MG63 (cell line): ENCODE results near the gene CLDN4. TPM values are rescaled to one million over a fixed set of nuclear protein-coding genes. Genes with fewer than 3 reads are reported as not detected.
"Not testable (repeated sequence)": the region's sequence is repeated elsewhere in the genome, so short reads cannot be mapped to it uniquely, and the experiment has no call there.

ENCODE experiments used
- DNase-seq: peaks from one replicate; pipeline ENCODE4 v3.0.0-alpha.2; 2020
- H3K27me3 ChIP-seq: fragments of 250-450 bp; sonication (Bioruptor Pico); 2 replicates; pipeline ENCODE4 v1.5.1; 2020; ENCODE audit warnings: mild to moderate bottlenecking, moderate library complexity
- H3K36me3 ChIP-seq: fragments of 250-450 bp; sonication (Bioruptor Pico); 2 replicates; pipeline ENCODE4 v1.5.1; 2020; ENCODE audit warnings: mild to moderate bottlenecking, moderate library complexity
- H3K4me3 ChIP-seq: fragments of 250-450 bp; sonication (Bioruptor Pico); 2 replicates; pipeline ENCODE4 v1.5.1; 2020; ENCODE audit warnings: mild to moderate bottlenecking, moderate library complexity
- H3K9me3 ChIP-seq: fragments of 250-450 bp; sonication (Bioruptor Pico); 2 replicates; pipeline ENCODE4 v1.5.1; 2020; ENCODE audit warnings: mild to moderate bottlenecking, moderate library complexity
- total RNA-seq: library from RNA; depleted of rRNA; stranded (reverse); fragments of >200 nt; shearing (Covaris generic); gene quantifications from 2 replicates; pipeline ENCODE4 v1.2.3, GENCODE V29; 2014; ENCODE audit warnings: low replicate concordance

The CLDN4 gene
- total RNA-seq, 1 experiment from 2014 or later, result not detected

DNA sequence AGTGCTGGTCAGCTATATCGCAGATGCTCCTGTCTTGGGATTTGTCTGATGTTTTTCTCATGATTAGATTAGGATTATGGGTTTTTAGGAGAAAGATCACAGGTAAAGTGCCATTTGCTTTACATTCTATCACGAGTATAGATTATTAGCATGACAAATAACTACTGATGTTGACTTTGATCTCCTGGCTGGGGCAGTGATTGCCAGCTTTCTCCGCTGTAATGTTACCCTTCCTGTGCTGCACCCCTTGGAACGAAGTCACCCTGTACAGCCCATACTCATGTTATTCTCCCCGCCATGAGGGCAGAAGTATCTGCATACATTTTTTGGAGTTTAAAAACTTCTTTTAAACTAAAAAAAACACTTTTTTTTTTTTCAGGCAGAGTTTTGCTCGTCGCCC, 10.8 kb upstream of the CLDN4 start:
- H3K4me3 ChIP-seq, result no peak overlapping the region
- no peaks in the 10 kb centered on the region for H3K27me3 ChIP-seq
- no peaks in the 10 kb centered on the region for H3K9me3 ChIP-seq
- no peaks in the 10 kb centered on the region for H3K36me3 ChIP-seq
- no peak for DNase-seq

DNA sequence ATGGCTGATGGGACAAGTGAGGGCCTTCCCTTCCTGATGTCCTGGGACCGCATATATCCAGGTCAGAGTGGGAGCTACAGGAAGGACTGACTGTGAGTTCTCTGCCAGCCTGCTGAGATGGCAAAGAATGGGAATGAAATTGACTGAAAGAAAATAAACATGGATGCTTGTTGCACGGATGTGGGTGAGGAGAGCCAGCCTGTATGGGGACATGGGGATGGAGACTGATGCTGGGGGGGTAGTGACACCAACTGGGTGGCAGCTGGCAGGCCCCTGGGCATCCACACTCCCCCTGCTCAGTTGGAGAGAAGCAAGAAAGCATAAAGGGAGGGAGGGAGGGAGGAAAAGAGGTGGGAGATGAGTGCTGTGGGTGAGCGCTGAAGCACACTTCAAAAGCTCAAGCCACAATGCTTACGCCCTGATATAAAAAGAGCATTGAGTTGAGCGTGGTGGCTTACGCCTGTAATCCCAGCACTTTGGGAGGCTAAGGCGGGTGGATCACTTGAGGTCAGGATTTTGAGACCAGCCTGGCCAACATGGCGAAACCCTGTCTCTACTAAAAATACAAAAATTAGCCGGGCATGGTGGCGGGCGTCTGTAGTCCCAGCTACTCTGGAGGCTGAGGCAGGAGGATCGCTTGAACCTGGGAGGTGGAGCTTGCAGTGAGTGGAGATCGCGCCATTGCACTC, 9.1 kb upstream of the CLDN4 start:
- H3K36me3 ChIP-seq, DNase-seq, H3K4me3 ChIP-seq, H3K9me3 ChIP-seq, H3K27me3 ChIP-seq: not testable (repeated sequence)

DNA sequence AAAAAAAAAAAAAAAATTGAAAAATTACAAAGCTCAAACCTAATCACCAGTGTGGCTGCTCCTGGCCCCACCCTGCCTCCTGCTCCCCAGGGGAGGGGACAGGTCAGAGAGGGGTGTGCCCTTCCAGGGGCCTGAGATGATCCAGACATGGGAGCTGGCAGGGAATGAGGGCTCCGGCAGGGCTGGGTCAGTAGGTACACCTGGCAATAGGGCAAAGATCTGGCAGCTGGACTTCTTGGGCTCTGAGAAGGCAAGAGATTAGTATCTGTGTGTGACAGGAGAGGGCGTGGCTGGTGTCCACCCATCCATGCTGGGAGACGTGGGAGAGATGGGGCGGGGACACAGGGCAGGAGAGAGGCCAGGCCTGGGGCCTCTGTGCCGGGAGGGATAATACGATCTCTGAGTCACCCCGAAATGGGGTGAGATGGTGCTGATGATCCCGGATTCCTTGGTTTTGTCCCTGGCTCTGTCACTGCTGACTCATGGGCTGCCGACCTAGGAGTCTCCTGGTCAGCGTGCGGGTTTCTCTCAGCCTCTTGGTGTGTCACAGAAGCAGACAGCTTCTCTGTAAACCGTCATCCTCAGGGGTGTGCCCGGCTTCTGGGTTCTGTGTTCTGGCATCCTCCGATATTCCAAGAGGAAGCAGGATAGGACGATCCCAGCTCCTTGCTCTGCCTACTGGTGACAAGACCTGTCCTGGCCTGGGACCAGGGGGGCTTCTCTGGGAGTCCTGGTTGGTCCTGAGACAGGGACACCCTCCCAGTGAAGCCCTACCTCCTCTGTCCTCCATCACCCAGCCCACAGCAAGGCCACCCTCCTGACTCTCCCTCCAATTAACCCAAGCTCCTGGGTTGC, 8.2 kb upstream of the CLDN4 start:
- no peak overlapping the region for H3K4me3 ChIP-seq
- no peaks in the 10 kb centered on the region for H3K36me3 ChIP-seq
- H3K9me3 ChIP-seq, result no peaks in the 10 kb centered on the region
- DNase-seq, result peak; percentile 97
- no peaks in the 10 kb centered on the region for H3K27me3 ChIP-seq

DNA sequence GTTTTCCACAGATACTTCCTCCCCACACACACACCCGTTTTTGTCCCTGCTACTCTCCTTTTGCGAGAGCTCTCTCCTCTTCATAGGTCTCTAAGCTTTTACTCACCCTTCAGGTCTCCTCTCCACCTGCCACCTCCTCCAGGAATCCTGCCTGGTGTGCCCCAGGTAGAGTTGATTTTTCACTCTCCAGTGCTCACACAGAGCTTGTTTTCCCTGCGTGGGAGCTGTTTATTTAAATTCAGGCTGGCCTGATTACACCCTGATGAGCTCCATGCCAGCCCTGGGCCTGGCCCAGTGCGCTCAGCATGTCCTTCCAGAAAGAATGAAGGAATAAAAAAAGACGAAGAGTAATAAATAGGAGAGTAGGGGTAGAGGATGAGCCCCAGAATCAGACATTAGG, 7.5 kb upstream of the CLDN4 start:
- H3K4me3 ChIP-seq, result no peak overlapping the region
- H3K27me3 ChIP-seq, result no peaks in the 10 kb centered on the region
- no peaks in the 10 kb centered on the region for H3K9me3 ChIP-seq
- no peak for DNase-seq
- no peaks in the 10 kb centered on the region for H3K36me3 ChIP-seq

DNA sequence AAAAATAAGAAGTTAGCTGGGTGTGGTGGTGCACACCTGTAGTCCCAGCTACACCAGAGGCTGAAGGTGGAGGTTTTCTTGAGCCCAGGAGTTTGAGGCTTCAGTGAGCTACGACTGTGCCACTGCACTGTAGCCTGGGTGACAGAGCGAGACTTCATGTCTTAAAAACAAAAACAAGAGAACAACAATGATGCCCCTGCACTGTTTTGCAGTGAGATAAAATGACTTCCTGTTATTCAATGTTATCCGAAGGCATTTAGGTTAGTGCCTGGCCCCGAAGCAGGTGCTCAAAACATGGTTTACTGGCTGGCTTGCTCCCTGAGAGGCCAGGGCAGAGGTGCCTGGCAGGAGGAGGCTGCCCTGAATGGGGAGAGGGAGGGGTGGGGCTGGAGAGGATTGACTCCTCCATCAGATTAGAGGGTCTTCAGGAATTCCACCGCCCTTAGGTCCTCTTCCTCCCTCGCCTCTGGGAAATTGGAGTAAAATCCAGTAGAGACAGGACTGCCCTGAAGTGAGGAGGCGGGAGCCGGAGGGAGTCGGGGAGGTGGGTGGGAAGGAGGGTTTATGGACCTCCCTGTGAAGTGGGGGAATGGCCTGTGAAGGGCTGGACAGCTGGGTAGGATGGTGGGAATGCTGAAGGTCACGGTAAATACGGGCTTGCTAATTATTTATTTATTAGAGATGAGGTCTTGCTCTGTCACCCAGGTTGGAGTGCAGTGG, 6.8 kb upstream of the CLDN4 start:
- H3K9me3 ChIP-seq, result no peaks in the 10 kb centered on the region
- H3K4me3 ChIP-seq, result no peak overlapping the region
- H3K36me3 ChIP-seq, result no peaks in the 10 kb centered on the region
- no peaks in the 10 kb centered on the region for H3K27me3 ChIP-seq
- no peak for DNase-seq

DNA sequence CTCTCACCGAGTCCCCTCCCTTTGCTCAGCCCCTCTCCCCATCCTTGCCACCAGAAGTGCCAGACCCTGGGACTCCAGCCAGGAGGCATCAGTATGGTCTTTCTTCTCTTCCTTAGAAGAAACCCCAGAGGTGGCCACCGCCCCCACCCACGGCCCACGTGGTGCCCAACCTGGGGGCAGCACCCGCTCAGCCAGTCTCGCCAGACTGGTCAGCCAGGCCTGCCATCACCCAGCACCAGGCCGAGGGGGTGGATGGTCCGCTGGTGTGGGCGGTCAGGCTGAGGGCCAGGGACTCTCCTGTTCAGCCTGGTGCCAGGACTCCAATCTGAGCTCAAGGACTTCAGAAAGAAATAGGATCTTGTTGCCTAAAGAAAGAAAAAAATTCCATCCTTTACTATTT, 5.8 kb upstream of the CLDN4 start:
- DNase-seq, result peak; percentile 61
- Histone ChIP-seq H3K9me3 (no peaks in the 10 kb centered on the region), H3K4me3 (no peak overlapping the region), H3K27me3 (no peaks in the 10 kb centered on the region), H3K36me3 (no peaks in the 10 kb centered on the region)

DNA sequence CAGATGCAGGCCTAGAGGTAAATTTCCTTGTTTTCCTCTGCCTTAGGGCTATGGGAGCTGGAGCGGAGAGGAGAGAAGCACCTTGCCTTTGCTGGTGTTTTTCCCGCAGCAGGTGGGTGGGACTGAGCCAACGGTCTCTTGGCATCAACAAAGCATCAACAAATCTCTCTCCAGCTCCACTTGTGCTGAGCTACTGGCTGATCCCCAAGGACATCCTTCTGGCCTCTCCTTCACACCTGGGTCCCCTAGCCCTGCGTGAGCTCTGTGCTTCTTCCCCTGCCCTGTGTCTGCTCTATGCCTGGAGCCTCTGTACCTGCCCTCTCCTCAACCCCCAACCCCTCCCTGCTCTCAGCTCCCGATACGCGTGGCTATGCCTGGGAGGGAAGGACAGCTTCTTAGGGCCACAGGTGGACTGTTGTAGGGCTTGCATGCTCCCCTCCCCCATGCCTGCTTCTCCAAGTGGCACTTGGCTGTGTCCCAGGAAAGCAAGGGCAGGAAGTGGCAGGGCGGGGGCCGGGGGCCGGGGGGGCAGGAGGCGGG, 3.2 kb upstream of the CLDN4 start:
- no peak for DNase-seq
- Histone ChIP-seq H3K27me3 (no peaks in the 10 kb centered on the region), H3K36me3 (no peaks in the 10 kb centered on the region), H3K9me3 (no peaks in the 10 kb centered on the region), H3K4me3 (no peak overlapping the region)

DNA sequence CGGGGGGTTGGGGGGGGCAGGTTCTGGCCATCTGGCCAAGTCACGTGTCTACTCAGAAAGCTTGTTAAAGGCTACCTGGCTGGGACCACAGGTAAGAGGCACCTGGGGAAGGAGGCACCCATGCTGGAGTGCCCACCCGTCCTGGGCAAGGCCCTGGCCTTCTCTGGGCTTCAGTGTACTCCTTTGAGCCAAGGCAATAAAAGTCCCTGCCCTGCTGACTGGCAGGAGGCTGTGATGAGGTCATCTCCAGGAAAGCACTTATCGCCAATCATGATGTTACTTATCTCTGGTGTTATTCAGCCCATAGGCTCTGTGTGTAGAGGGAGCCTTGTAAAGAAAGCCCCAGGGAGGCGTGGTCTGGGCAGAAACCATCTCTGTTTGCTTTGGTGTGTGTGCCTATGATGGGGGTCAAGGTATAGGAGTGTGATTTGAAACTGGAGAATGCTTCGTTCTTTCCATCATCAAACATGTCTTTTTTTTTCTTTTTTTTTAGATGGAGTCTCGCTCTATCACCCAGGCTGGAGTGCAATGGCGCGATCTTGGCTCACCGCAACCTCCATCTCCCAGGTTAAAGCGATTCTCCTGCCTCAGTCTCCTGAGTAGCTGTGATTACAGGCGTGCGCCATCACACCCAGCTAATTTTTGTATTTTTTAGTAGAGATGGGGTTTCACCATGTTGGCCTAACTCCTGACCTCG, 2.5 kb upstream of the CLDN4 start:
- H3K9me3 ChIP-seq, result no peaks in the 10 kb centered on the region
- DNase-seq, result peak; percentile 71
- no peak overlapping the region for H3K4me3 ChIP-seq
- H3K27me3 ChIP-seq, result no peaks in the 10 kb centered on the region
- no peaks in the 10 kb centered on the region for H3K36me3 ChIP-seq

DNA sequence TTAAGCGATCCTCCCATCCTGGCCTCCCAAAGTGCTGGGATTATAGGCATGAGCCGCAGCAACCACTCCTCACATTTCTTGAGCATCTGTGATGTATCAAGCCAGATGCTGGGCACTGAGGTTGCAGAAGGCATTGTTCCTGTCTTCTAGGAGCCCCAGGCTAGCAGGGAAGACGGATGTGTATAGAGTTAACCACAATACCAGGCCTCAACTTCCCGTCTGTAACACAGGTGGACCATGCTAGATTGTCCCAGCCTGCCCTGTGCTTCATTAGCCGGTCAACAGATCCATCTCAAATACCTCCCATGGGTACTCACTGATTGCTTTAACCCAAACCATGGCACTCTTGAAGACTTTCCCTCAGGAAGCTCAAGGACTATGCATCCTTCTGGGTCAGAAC, 1.8 kb upstream of the CLDN4 start:
- no peak for DNase-seq
- Histone ChIP-seq H3K36me3 (no peaks in the 10 kb centered on the region), H3K27me3 (no peaks in the 10 kb centered on the region), H3K4me3 (no peak overlapping the region), H3K9me3 (no peaks in the 10 kb centered on the region)

DNA sequence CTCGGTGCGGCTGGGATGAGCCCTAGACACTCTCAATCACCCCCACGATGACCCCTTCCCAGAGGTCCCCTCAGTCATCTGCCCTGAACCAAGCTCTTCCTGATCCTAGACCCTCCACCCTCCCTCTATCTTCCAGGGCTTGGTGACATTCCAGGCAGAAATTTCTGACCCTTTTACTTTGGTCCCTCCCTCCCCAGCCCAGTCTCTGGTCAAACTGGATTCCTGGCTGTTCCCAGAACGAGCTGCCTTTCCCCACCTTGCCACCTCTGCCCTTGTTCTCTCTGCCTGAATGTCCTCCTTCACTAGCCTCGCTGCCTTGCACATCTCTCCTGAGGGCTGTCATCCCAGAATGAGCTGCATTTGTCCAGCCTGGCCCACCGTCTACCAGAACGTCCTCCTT, 1.3 kb upstream of the CLDN4 start:
- no peaks in the 10 kb centered on the region for H3K9me3 ChIP-seq
- H3K36me3 ChIP-seq, result no peaks in the 10 kb centered on the region
- no peak for DNase-seq
- H3K4me3 ChIP-seq, result no peak overlapping the region
- no peaks in the 10 kb centered on the region for H3K27me3 ChIP-seq

DNA sequence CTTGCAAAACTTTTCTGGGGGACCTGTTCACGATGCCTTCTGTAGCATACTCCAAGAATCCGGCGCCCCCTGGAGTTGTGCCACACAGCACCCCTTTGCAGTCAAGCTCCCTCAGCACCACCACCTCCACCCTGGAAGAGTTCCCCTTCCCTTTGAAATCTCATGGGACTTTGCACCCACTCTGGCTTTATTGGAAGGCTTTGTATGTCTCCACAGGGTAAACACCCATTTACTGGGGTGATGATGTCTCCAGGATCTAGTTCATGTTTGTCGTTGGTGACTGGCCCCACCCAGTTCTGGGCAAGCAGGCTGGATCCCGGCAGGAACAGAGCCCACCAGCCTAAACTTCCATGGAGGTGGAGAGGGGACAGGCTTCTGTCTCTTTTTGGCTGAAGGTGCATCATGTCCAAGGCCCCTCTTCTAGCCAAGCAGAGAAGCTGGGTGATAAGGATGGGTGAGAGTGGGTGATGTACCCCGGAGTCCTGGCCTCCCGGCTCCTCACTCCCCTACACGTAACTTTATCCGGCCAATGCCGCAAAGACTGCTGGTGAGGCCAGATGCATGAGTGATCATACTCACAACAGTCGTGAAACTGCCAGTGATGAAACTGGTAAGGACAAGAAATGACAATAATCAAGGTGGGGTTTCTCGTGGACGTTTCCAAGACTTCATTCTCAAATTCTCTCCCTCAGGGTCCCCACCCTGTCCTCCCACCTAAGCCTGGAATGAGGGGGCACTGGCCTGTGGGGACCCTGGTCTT, 695 bp upstream of the CLDN4 start:
- Histone ChIP-seq H3K36me3 (no peaks in the 10 kb centered on the region), H3K27me3 (no peaks in the 10 kb centered on the region), H3K4me3 (no peak overlapping the region), H3K9me3 (no peaks in the 10 kb centered on the region)
- DNase-seq, result no peak

DNA sequence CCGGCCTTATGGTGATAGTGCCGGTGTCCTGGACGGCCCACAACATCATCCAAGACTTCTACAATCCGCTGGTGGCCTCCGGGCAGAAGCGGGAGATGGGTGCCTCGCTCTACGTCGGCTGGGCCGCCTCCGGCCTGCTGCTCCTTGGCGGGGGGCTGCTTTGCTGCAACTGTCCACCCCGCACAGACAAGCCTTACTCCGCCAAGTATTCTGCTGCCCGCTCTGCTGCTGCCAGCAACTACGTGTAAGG, 713 bp downstream of the CLDN4 start:
- no peak overlapping the region for H3K4me3 ChIP-seq
- H3K36me3 ChIP-seq, result no peaks in the 10 kb centered on the region
- no peak for DNase-seq
- no peaks in the 10 kb centered on the region for H3K27me3 ChIP-seq
- no peaks in the 10 kb centered on the region for H3K9me3 ChIP-seq

DNA sequence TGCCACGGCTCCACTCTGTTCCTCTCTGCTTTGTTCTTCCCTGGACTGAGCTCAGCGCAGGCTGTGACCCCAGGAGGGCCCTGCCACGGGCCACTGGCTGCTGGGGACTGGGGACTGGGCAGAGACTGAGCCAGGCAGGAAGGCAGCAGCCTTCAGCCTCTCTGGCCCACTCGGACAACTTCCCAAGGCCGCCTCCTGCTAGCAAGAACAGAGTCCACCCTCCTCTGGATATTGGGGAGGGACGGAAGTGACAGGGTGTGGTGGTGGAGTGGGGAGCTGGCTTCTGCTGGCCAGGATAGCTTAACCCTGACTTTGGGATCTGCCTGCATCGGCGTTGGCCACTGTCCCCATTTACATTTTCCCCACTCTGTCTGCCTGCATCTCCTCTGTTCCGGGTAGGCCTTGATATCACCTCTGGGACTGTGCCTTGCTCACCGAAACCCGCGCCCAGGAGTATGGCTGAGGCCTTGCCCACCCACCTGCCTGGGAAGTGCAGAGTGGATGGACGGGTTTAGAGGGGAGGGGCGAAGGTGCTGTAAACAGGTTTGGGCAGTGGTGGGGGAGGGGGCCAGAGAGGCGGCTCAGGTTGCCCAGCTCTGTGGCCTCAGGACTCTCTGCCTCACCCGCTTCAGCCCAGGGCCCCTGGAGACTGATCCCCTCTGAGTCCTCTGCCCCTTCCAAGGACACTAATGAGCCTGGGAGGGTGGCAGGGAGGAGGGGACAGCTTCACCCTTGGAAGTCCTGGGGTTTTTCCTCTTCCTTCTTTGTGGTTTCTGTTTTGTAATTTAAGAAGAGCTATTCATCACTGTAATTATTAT, 1.2 kb downstream of the CLDN4 start:
- no peaks in the 10 kb centered on the region for H3K9me3 ChIP-seq
- no peaks in the 10 kb centered on the region for H3K27me3 ChIP-seq
- no peak overlapping the region for H3K4me3 ChIP-seq
- no peaks in the 10 kb centered on the region for H3K36me3 ChIP-seq
- no peak for DNase-seq

DNA sequence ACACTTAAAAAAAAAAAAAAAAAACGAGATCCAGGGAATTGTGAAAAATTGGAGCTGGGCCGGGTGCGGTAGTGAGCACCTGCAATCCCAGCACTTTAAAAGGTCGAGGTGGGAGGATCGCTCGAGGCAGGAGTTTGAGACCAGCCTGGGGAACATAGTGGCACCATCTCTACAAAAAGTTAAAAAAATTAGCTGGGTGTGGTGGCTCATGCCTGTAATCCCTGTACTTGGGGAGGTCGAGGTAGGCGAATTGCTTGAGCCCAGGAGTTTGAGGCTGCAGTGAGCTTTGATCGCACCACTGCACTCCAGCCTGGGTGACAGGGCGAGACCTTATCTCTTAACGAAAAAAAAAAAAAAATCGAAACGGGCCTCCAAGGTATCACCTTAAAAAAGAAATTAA, 2.0 kb downstream of the CLDN4 start:
- Histone ChIP-seq H3K27me3 (no peaks in the 10 kb centered on the region), H3K36me3 (no peaks in the 10 kb centered on the region), H3K4me3 (no peak overlapping the region), H3K9me3 (no peaks in the 10 kb centered on the region)
- no peak for DNase-seq

DNA sequence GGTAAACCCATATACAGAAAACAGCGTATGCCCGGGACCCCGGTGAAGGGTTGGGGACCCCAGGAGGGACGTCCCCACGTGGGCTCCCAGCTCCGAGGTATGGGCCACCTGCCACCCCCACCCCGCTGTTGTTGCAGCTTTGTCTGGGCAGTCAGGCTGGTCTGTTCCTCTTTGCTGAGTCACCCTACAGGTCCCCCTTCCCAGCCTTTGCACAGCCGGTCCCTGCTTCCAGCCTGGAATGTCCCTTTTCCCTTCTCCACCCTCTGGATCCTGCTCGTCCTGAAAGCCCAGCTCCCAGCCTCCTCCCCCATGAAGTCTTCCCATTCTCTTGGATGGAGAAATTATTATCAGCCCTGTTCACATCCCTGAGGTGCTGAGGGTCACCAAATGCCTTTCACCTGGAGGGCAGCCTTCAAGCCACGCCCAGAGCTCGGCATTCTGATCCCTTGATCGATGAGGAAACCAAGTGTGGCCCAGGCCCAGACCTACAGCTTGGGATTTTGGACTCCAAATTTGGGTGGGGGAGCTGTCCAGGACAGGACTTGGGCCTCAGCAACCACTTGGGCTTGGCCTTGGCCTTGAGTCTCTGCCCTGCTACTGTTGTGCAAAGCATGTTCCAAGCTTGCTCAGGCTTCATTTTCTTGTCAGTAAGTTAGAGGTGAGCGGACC, 2.6 kb downstream of the CLDN4 start:
- no peak for DNase-seq
- Histone ChIP-seq H3K27me3 (no peaks in the 10 kb centered on the region), H3K36me3 (no peaks in the 10 kb centered on the region), H3K4me3 (no peak overlapping the region), H3K9me3 (no peaks in the 10 kb centered on the region)
